Fibroblast of lung (primary cell): ENCODE measurements around the gene CNRIP1. TPM values are rescaled to one million over a fixed set of nuclear protein-coding genes. Genes with fewer than 3 reads are reported as not detected.

Experiments
- DNase-seq, 2 donors: peaks; one replicate each; pipeline versions ENCODE4 v3.0.0 to v3.0.0-alpha.2; 2010; ENCODE audit warnings: low read depth in 2 of 2
- H2AFZ ChIP-seq: 2 replicates; pipeline ENCODE4 v1.5.1; 2012; ENCODE audit warnings: low read length, control low read depth, inconsistent platforms
- H3K27ac ChIP-seq: 2 replicates; pipeline ENCODE4 v1.5.1; 2011; ENCODE audit warnings: low read length, control low read depth; ENCODE audit not compliant: insufficient read depth
- H3K27me3 ChIP-seq: 2 replicates; pipeline ENCODE4 v1.5.1; 2011; ENCODE audit warnings: mild to moderate bottlenecking, low read length; ENCODE audit not compliant: control insufficient read depth, insufficient read depth
- H3K36me3 ChIP-seq: 2 replicates; pipeline ENCODE4 v1.5.1; 2011; ENCODE audit warnings: low read length; ENCODE audit not compliant: control insufficient read depth, insufficient read depth
- H3K4me1 ChIP-seq: 2 replicates; pipeline ENCODE4 v1.5.1; 2011; ENCODE audit warnings: low read length; ENCODE audit not compliant: control insufficient read depth, insufficient read depth; ENCODE audit errors: extremely low read depth
- H3K4me2 ChIP-seq: 2 replicates; pipeline ENCODE4 v1.5.1; 2011; ENCODE audit warnings: low read length, control low read depth; ENCODE audit not compliant: insufficient read depth; ENCODE audit errors: extremely low read depth
- H3K4me3 ChIP-seq, 4 experiments: fragments of 200-600 bp in 1 of 4; sonication (generic) in 1 of 4; replicated peaks in 1 of 4; 2 replicates each; pipeline ENCODE4 v1.5.1; 2011 to 2016; ENCODE audit warnings: low read length in 4 of 4, low read depth in 3 of 4, mild to moderate bottlenecking in 3 of 4, control low read depth in 2 of 4, inconsistent platforms in 1 of 4, mixed read lengths in 1 of 4; ENCODE audit not compliant: insufficient read depth in 1 of 4; ENCODE audit errors: control extremely low read depth in 1 of 4
- H3K79me2 ChIP-seq: 2 replicates; pipeline ENCODE4 v1.5.1; 2012; ENCODE audit warnings: mild to moderate bottlenecking, low read length, inconsistent platforms; ENCODE audit not compliant: control insufficient read depth, insufficient read depth
- H3K9ac ChIP-seq: 2 replicates; pipeline ENCODE4 v1.5.1; 2011; ENCODE audit warnings: mild to moderate bottlenecking, low read length, control low read depth; ENCODE audit not compliant: insufficient read depth
- H3K9me3 ChIP-seq: 2 replicates; pipeline ENCODE4 v1.5.1; 2012; ENCODE audit warnings: low read depth, low read length; ENCODE audit not compliant: control insufficient read depth, insufficient read depth
- H4K20me1 ChIP-seq: 2 replicates; pipeline ENCODE4 v1.5.1; 2011; ENCODE audit warnings: low read length; ENCODE audit not compliant: control insufficient read depth, insufficient read depth; ENCODE audit errors: extremely low read depth
- CTCF ChIP-seq, 2 donors: IDR thresholded peaks in 1 of 2; conservative IDR thresholded peaks in 1 of 2; 1 replicate in 1 of 2; 2 replicates in 1 of 2; pipeline ENCODE4 v1.5.1; 2011 to 2012; ENCODE audit warnings: low read length in 2 of 2, control low read depth in 1 of 2, inconsistent platforms in 1 of 2, low read depth in 1 of 2, mild to moderate bottlenecking in 1 of 2
- EZH2 ChIP-seq: IDR thresholded peaks from 2 replicates; pipeline ENCODE4 v1.5.1; 2012; ENCODE audit warnings: low read length, control low read depth, mild to moderate bottlenecking; ENCODE audit errors: missing control alignments
- polyA plus RNA-seq, 2 donors: library from polyadenylated mRNA; depleted of rRNA in 1 of 2; stranded (reverse) in 1 of 2; unstranded in 1 of 2; fragments of >200 nt; gene quantifications; 2 replicates each; pipeline ENCODE4 v1.2.1, GENCODE V29; 2011 to 2012; ENCODE audit warnings: missing spikeins in 1 of 2
- total RNA-seq: library from RNA; depleted of rRNA; stranded (reverse); fragments of >200 nt; gene quantifications from 2 replicates; pipeline ENCODE4 v1.2.1, GENCODE V29; 2014

CNRIP1 gene
- total and polyA plus RNA-seq, 2 donors (not counting 1 experiment from before 2014, with no cell fraction given), result 34.7 to 47.7 TPM

- H3K9ac ChIP-seq, result no peak overlapping the region
- no peaks in the 10 kb centered on the region for H3K79me2 ChIP-seq
- no peak overlapping the region for H3K4me2 ChIP-seq
- H3K27me3 ChIP-seq, result no peaks in the 10 kb centered on the region
- H3K9me3 ChIP-seq, result no peaks in the 10 kb centered on the region
- DNase-seq, result no peak
- no peaks in the 10 kb centered on the region for H3K4me1 ChIP-seq
- no peaks in the 10 kb centered on the region for H3K36me3 ChIP-seq
- H3K4me3 ChIP-seq, result no peak overlapping the region
- no peaks in the 10 kb centered on the region for H4K20me1 ChIP-seq
- H2AFZ ChIP-seq, result no peak overlapping the region
- H3K27ac ChIP-seq, result no peak overlapping the region
- TF ChIP-seq EZH2 (no peak), CTCF (conservative IDR thresholded peaks at IDR 0.05 in 1 of 2, IDR thresholded peaks at IDR 0.05 in 1 of 2; ENCODE audit: low read depth in 1 of 2, low read length in 2 of 2) (no peak)
Observed at GRCh38 chr2:68345129-68345875, 25.6 kb upstream of the CNRIP1 start.

GRCh38 chr2:68344031-68344430 is 24.3 kb upstream of the CNRIP1 start:
- Histone ChIP-seq H2AFZ (no peak overlapping the region), H3K27me3 (no peaks in the 10 kb centered on the region), H3K9me3 (no peaks in the 10 kb centered on the region), H3K27ac (no peak overlapping the region), H4K20me1 (no peaks in the 10 kb centered on the region), H3K4me2 (no peak overlapping the region), H3K79me2 (no peaks in the 10 kb centered on the region), H3K4me3 (no peak overlapping the region), H3K9ac (no peak overlapping the region), H3K4me1 (no peaks in the 10 kb centered on the region), H3K36me3 (no peaks in the 10 kb centered on the region)
- no peak for DNase-seq
- TF ChIP-seq CTCF (conservative IDR thresholded peaks at IDR 0.05 in 1 of 2, IDR thresholded peaks at IDR 0.05 in 1 of 2; ENCODE audit: low read depth in 1 of 2, low read length in 2 of 2), result no peak

- Histone ChIP-seq H4K20me1 (no peaks in the 10 kb centered on the region), H3K4me1 (no peaks in the 10 kb centered on the region), H3K27me3 (no peaks in the 10 kb centered on the region), H3K27ac (no peak overlapping the region), H3K9me3 (no peaks in the 10 kb centered on the region), H3K4me2 (no peak overlapping the region), H3K79me2 (no peaks in the 10 kb centered on the region), H2AFZ (no peak overlapping the region), H3K36me3 (no peaks in the 10 kb centered on the region), H3K4me3 (no peak overlapping the region), H3K9ac (no peak overlapping the region)
- TF ChIP-seq CTCF (conservative IDR thresholded peaks at IDR 0.05 in 1 of 2, IDR thresholded peaks at IDR 0.05 in 1 of 2; ENCODE audit: low read depth in 1 of 2, low read length in 2 of 2) (no peak), EZH2 (no peak)
- no peak for DNase-seq
Observed at GRCh38 chr2:68342470-68342869, 22.7 kb upstream of the CNRIP1 start.
